T-helper 1 cell treated with Interleukin-12 subunit alpha and Interleukin-12 subunit beta and Interleukin-4 antibody, amounts not matched to agents 30 μg/mL and 1 μg/mL, for 36 hours (primary cell): ENCODE measurements around the gene NMUR1.

Experiments used
- H3K27ac Mint-ChIP-seq: one replicate; pipeline ENCODE4 v1.8.0; 2021; ENCODE audit warnings: mild to moderate bottlenecking, mixed read lengths
- H3K27me3 Mint-ChIP-seq: one replicate; pipeline ENCODE4 v1.8.0; 2021; ENCODE audit warnings: low read depth, mixed read lengths
- H3K36me3 Mint-ChIP-seq: one replicate; pipeline ENCODE4 v1.8.0; 2021; ENCODE audit warnings: low read depth, mixed read lengths
- H3K4me1 Mint-ChIP-seq: one replicate; pipeline ENCODE4 v1.8.0; 2021; ENCODE audit warnings: low read depth, mixed read lengths
- H3K4me3 Mint-ChIP-seq: one replicate; pipeline ENCODE4 v1.8.0; 2021; ENCODE audit warnings: mild to moderate bottlenecking, moderate library complexity, mixed read lengths
- H3K9me3 Mint-ChIP-seq: one replicate; pipeline ENCODE4 v1.8.0; 2021; ENCODE audit warnings: mixed read lengths

NMUR1 gene

GRCh38 chr2:231497651-231498050, 32.6 kb downstream of the NMUR1 start:
- no peaks in the 10 kb centered on the region for H3K27me3 Mint-ChIP-seq
- no peak overlapping the region for H3K4me3 Mint-ChIP-seq
- H3K4me1 Mint-ChIP-seq, result no peaks in the 10 kb centered on the region
- no peaks in the 10 kb centered on the region for H3K36me3 Mint-ChIP-seq
- H3K9me3 Mint-ChIP-seq, result no peaks in the 10 kb centered on the region
- no peak overlapping the region for H3K27ac Mint-ChIP-seq

GRCh38 chr2:231494669-231495068, 35.6 kb downstream of the NMUR1 start:
- Mint-ChIP-seq H3K9me3 (no peaks in the 10 kb centered on the region), H3K4me3 (no peak overlapping the region), H3K27ac (no peak overlapping the region), H3K4me1 (no peaks in the 10 kb centered on the region), H3K27me3 (no peaks in the 10 kb centered on the region), H3K36me3 (no peaks in the 10 kb centered on the region)

- no peaks in the 10 kb centered on the region for H3K27me3 Mint-ChIP-seq
- H3K4me3 Mint-ChIP-seq, result no peak overlapping the region
- no peaks in the 10 kb centered on the region for H3K36me3 Mint-ChIP-seq
- no peak overlapping the region for H3K27ac Mint-ChIP-seq
- no peaks in the 10 kb centered on the region for H3K4me1 Mint-ChIP-seq
- H3K9me3 Mint-ChIP-seq, result no peaks in the 10 kb centered on the region
These were observed 39.4 kb downstream of the NMUR1 start for GRCh38 chr2:231490801-231491200.

- no peaks in the 10 kb centered on the region for H3K36me3 Mint-ChIP-seq
- H3K9me3 Mint-ChIP-seq, result no peaks in the 10 kb centered on the region
- H3K27ac Mint-ChIP-seq, result no peak overlapping the region
- no peak overlapping the region for H3K4me3 Mint-ChIP-seq
- no peaks in the 10 kb centered on the region for H3K27me3 Mint-ChIP-seq
- H3K4me1 Mint-ChIP-seq, result no peaks in the 10 kb centered on the region
These were observed 40.3 kb downstream of the NMUR1 start for GRCh38 chr2:231489990-231490389.

- Mint-ChIP-seq H3K27me3 (no peaks in the 10 kb centered on the region), H3K4me3 (no peak overlapping the region), H3K27ac (no peak overlapping the region), H3K36me3 (no peaks in the 10 kb centered on the region), H3K9me3 (no peaks in the 10 kb centered on the region), H3K4me1 (no peaks in the 10 kb centered on the region)
These were observed 41.9 kb downstream of the NMUR1 start for GRCh38 chr2:231488331-231488730.

DNA sequence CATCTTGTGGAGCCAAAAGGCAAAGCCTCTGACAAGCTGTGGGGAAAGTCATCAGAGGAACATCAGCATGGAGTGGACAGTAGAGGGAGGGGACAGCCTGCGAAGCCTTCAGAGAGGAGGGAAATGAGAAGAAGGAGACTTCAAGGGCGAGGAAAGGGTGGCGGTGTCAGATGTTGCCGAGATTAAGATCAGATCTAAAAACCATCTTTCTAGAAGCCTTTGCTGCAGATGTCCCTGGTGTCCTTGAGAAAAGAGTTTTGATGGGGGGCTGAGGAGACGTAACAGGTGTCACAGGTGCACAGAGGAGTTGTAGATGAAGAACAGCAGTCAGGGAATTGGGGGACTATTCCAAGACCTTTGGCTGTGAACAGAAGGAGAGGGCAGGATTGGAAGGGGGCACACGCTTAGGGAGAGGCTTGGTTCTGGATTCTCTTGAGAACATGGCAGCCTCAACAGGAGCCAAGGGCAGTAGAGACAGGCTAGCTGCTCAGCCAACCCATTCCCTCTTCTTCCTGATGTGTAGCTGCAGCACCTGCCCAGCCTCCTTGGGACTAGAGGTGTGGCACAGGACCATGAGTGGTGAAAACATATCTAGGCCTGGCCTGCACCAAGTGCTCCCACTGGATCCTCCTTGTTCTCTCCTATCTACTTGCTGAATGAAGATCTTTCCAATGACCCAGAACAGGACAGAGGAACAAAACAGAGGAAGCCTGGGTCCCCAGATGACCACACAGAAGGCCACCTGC, 43.2 kb downstream of the NMUR1 start:
- no peaks in the 10 kb centered on the region for H3K27me3 Mint-ChIP-seq
- H3K9me3 Mint-ChIP-seq, result no peaks in the 10 kb centered on the region
- no peak overlapping the region for H3K4me3 Mint-ChIP-seq
- H3K36me3 Mint-ChIP-seq, result no peaks in the 10 kb centered on the region
- H3K4me1 Mint-ChIP-seq, result peaks cover 3% of the 10 kb centered on the region
- no peak overlapping the region for H3K27ac Mint-ChIP-seq

DNA sequence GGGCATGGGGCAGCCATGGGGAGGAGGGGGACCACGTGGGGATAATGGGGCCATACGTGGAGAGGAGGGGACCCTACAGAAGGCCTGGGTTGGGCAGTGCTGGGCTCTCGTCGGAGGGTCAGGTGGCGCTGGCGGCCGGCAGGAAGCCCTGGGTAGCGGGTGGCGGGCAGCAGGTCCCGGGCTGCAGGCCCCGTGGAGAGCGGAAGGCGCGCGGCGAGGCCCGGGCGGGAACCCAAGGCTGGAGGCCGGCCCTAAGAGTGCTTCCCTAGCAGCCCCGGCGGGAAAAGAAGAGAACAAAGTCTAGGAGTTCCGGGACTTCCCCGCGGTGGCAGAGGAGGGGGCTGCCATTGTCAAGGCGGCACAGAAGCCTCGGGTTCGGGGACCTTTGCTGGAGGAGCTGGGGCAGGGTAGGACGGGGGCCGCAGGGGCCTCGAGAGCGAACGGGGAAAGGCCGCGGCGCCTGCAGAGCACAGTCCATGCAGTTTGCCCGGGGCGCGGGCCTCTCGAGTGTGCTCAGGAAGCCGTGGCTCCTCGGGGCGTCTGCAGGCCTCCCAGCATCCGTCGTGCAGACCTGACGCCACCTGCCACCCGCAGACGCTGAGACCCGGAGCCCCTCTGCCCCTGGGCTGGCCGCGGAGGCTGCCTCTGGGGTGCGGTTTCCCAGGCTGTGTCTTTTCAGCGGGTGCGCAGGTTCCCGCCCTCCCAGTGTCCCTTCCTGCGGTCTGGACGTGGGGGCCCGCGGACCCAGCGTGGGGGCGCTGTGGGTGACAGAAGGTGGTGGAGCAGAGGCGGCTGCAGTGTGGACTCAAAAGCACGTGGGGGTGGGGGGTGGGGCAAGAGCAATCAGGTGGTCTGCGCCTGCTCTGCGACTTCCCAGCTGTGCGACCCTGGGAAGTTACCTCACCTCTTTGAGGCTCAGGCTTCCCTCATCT, 46.6 kb downstream of the NMUR1 start:
- H3K4me1 Mint-ChIP-seq, result peaks cover 3% of the 10 kb centered on the region
- H3K27ac Mint-ChIP-seq, result peak overlapping the region; percentile 86
- peak overlapping the region; percentile 75 for H3K4me3 Mint-ChIP-seq
- no peaks in the 10 kb centered on the region for H3K9me3 Mint-ChIP-seq
- H3K27me3 Mint-ChIP-seq, result no peaks in the 10 kb centered on the region
- peaks cover 1% of the 10 kb centered on the region for H3K36me3 Mint-ChIP-seq

- H3K4me3 Mint-ChIP-seq, result peak overlapping the region; percentile 75
- peak overlapping the region; percentile 86 for H3K27ac Mint-ChIP-seq
- H3K36me3 Mint-ChIP-seq, result peaks cover 1% of the 10 kb centered on the region
- H3K27me3 Mint-ChIP-seq, result no peaks in the 10 kb centered on the region
- H3K4me1 Mint-ChIP-seq, result peaks cover 3% of the 10 kb centered on the region
- no peaks in the 10 kb centered on the region for H3K9me3 Mint-ChIP-seq
These were observed 47.3 kb downstream of the NMUR1 start for GRCh38 chr2:231482806-231483391.

DNA sequence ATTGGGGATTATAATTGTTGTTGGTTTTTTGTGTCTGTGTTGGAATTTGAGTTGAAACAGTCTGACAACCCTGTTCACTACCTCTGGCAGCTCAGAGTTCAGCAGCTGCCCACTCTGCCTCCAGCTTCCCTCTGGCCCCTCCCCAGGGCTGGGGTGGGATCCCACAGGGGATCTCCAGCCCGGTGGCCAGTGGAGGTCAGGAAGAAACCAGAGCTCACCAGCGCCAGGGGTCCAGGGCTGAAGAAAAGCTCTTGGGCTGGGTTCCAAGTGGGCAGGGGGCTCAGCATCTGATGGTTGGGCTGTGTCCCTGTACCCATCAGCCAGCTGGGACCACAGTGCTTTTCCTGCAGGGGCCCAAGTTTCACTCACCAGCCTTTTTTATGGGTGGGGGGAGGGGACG, 49.5 kb downstream of the NMUR1 start:
- H3K27me3 Mint-ChIP-seq, result peaks cover 5% of the 10 kb centered on the region
- H3K9me3 Mint-ChIP-seq, result no peaks in the 10 kb centered on the region
- H3K4me3 Mint-ChIP-seq, result no peak overlapping the region
- H3K36me3 Mint-ChIP-seq, result peaks cover 1% of the 10 kb centered on the region
- peaks cover 3% of the 10 kb centered on the region for H3K4me1 Mint-ChIP-seq
- no peak overlapping the region for H3K27ac Mint-ChIP-seq

- Mint-ChIP-seq H3K27me3 (peaks cover 5% of the 10 kb centered on the region), H3K36me3 (peaks cover 1% of the 10 kb centered on the region), H3K4me1 (peaks cover 3% of the 10 kb centered on the region), H3K27ac (no peak overlapping the region), H3K9me3 (no peaks in the 10 kb centered on the region), H3K4me3 (no peak overlapping the region)
These were observed 50.8 kb downstream of the NMUR1 start for GRCh38 chr2:231479455-231479854.

- H3K36me3 Mint-ChIP-seq, result peaks cover 1% of the 10 kb centered on the region
- H3K4me3 Mint-ChIP-seq, result no peak overlapping the region
- H3K9me3 Mint-ChIP-seq, result no peaks in the 10 kb centered on the region
- H3K4me1 Mint-ChIP-seq, result peaks cover 3% of the 10 kb centered on the region
- H3K27ac Mint-ChIP-seq, result no peak overlapping the region
- H3K27me3 Mint-ChIP-seq, result peaks cover 8% of the 10 kb centered on the region
These were observed 53.3 kb downstream of the NMUR1 start for GRCh38 chr2:231476920-231477319.

DNA sequence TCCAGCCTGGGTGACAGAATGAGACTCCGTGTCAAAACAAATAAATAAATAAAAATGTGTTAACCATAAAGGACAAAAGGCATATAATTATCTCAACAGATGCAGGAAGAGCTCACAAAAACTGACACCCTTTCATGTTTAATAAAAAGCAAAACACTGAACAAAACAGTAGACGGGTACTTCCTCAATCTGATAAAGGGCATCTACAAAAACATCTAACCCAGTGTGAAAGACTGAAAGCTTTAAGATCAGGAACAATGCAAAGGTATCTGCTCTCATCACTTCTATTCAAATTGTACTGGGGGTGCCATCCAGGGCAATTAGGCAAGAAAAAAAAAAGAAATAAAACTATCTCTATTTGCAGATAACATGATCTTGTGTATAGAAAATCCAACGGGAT, 54.3 kb downstream of the NMUR1 start:
- no peak overlapping the region for H3K4me3 Mint-ChIP-seq
- peaks cover 1% of the 10 kb centered on the region for H3K36me3 Mint-ChIP-seq

More for the DNA sequence above, 54.3 kb downstream of the NMUR1 start:
- peaks cover 3% of the 10 kb centered on the region for H3K4me1 Mint-ChIP-seq
- no peak overlapping the region for H3K27ac Mint-ChIP-seq
- no peaks in the 10 kb centered on the region for H3K9me3 Mint-ChIP-seq
- peaks cover 8% of the 10 kb centered on the region for H3K27me3 Mint-ChIP-seq
